ENCODE results near the gene ZC3H15. TPM values are rescaled to one million over a fixed set of nuclear protein-coding genes. Genes with fewer than 3 reads are reported as not detected.

The ZC3H15 gene
- total RNA-seq, 1 experiment from 2014 or later = 60.9 TPM

- no peak for TF ChIP-seq ZNF219 (CRISPR knock-in tag; IDR thresholded peaks at IDR 0.05; ENCODE audit: borderline replicate concordance)
- no peak for TF ChIP-seq ERG (CRISPR knock-in tag; IDR thresholded peaks at IDR 0.05)
- TF ChIP-seq ZBTB21 (CRISPR knock-in tag; IDR thresholded peaks at IDR 0.05; ENCODE audit: borderline replicate concordance) = no peak
- no peak for TF ChIP-seq ZNF671 (CRISPR knock-in tag; IDR thresholded peaks at IDR 0.05)
- no peak for TF ChIP-seq ZNF423 (CRISPR knock-in tag; IDR thresholded peaks at IDR 0.05)
- no peak for TF ChIP-seq ZBTB43 (CRISPR knock-in tag; IDR thresholded peaks at IDR 0.05)
- TF ChIP-seq JAZF1 (CRISPR knock-in tag; IDR thresholded peaks at IDR 0.05) = no peak
- no peak for TF ChIP-seq ZNF317 (CRISPR knock-in tag; IDR thresholded peaks at IDR 0.05; ENCODE audit: borderline replicate concordance, low read depth)
- TF ChIP-seq JUN (CRISPR knock-in tag; IDR thresholded peaks at IDR 0.05) = no peak
Observed at GRCh38 chr2:186440506-186440905, 45.6 kb upstream of the ZC3H15 start (continued).

- no peak overlapping the region for H3K4me3 Mint-ChIP-seq
- ChIA-PET CTCF (no interaction called here), POLR2A (no interaction called here)
- peaks cover 22% of the 10 kb centered on the region for H3K36me3 Mint-ChIP-seq
- TF ChIP-seq NFATC4 (CRISPR knock-in tag; IDR thresholded peaks at IDR 0.05) = no peak
- TF ChIP-seq ZNF425 (CRISPR knock-in tag; conservative IDR thresholded peaks at IDR 0.05) = no peak
- peaks cover 26% of the 10 kb centered on the region for H3K9me3 Mint-ChIP-seq
- ATAC-seq = no peak
- H3K27me3 Mint-ChIP-seq (ENCODE audit: low read depth) = no peaks in the 10 kb centered on the region
- H3K27ac Mint-ChIP-seq = no peak overlapping the region
- no peak for DNase-seq (ENCODE audit: low spot score)
- H3K4me1 Mint-ChIP-seq = peaks cover 9% of the 10 kb centered on the region
Observed at GRCh38 chr2:186442885-186443284, 43.2 kb upstream of the ZC3H15 start.

- H3K27me3 Mint-ChIP-seq (ENCODE audit: low read depth) = no peaks in the 10 kb centered on the region
- no peak overlapping the region for H3K4me3 Mint-ChIP-seq
- TF ChIP-seq NFATC4 (CRISPR knock-in tag; IDR thresholded peaks at IDR 0.05) = no peak
- no peak for TF ChIP-seq E2F4 (CRISPR knock-in tag; IDR thresholded peaks at IDR 0.05; ENCODE audit: borderline replicate concordance, low read depth)
- no peak for TF ChIP-seq ZNF512 (CRISPR knock-in tag; IDR thresholded peaks at IDR 0.05; ENCODE audit: borderline replicate concordance)
- no peak for TF ChIP-seq NR1H2 (CRISPR knock-in tag; IDR thresholded peaks at IDR 0.05)
- TF ChIP-seq GRHL2 (CRISPR knock-in tag; IDR thresholded peaks at IDR 0.05; ENCODE audit: insufficient replicate concordance, severe bottlenecking) = no peak
- TF ChIP-seq FOXK1 (CRISPR knock-in tag; IDR thresholded peaks at IDR 0.05) = no peak
- no peak for TF ChIP-seq ZNF532 (CRISPR knock-in tag; IDR thresholded peaks at IDR 0.05; ENCODE audit: borderline replicate concordance)
- TF ChIP-seq STAT6 (CRISPR knock-in tag; conservative IDR thresholded peaks at IDR 0.05; ENCODE audit: low read depth) = no peak
- ChIA-PET CTCF (no interaction called here), POLR2A (no interaction called here)
- no peak for ATAC-seq
- H3K36me3 Mint-ChIP-seq = peaks cover 14% of the 10 kb centered on the region
- no peak for DNase-seq (ENCODE audit: low spot score)
- H3K27ac Mint-ChIP-seq = no peak overlapping the region
- peaks cover 9% of the 10 kb centered on the region for H3K4me1 Mint-ChIP-seq
- peaks cover 17% of the 10 kb centered on the region for H3K9me3 Mint-ChIP-seq
Observed at GRCh38 chr2:186443851-186444250, 42.2 kb upstream of the ZC3H15 start.
